AG09309 (cell line): ENCODE measurements around the gene TSPAN1.

ENCODE experiments used
- DNase-seq: peaks from one replicate; pipeline ENCODE4 v3.0.0-alpha.2; 2010; ENCODE audit warnings: low read depth
- H3K4me3 ChIP-seq: 2 replicates; pipeline ENCODE4 v1.5.1; 2011; ENCODE audit warnings: mild to moderate bottlenecking, low read depth, low read length, moderate library complexity; ENCODE audit not compliant: control insufficient read depth
- CTCF ChIP-seq: IDR thresholded peaks from 2 replicates; pipeline ENCODE4 v1.5.1; 2011; ENCODE audit warnings: mild to moderate bottlenecking, low read depth, low read length, inconsistent platforms; ENCODE audit not compliant: insufficient read depth, control insufficient read depth; ENCODE audit errors: missing control alignments

TSPAN1 gene

GRCh38 chr1:46148318-46148717, 26.6 kb upstream of the TSPAN1 start:
- TF ChIP-seq CTCF = no peak
- H3K4me3 ChIP-seq = no peak overlapping the region
- no peak for DNase-seq

- no peak for DNase-seq
- H3K4me3 ChIP-seq = no peak overlapping the region
- TF ChIP-seq CTCF = no peak
These were observed 24.8 kb upstream of the TSPAN1 start for GRCh38 chr1:46150085-46150484.

GRCh38 chr1:46152016-46152415, 22.9 kb upstream of the TSPAN1 start:
- H3K4me3 ChIP-seq = no peak overlapping the region
- peak; percentile 52 for DNase-seq
- no peak for TF ChIP-seq CTCF

GRCh38 chr1:46153228-46153627, 21.7 kb upstream of the TSPAN1 start:
- DNase-seq = no peak
- no peak overlapping the region for H3K4me3 ChIP-seq
- TF ChIP-seq CTCF = no peak

DNA sequence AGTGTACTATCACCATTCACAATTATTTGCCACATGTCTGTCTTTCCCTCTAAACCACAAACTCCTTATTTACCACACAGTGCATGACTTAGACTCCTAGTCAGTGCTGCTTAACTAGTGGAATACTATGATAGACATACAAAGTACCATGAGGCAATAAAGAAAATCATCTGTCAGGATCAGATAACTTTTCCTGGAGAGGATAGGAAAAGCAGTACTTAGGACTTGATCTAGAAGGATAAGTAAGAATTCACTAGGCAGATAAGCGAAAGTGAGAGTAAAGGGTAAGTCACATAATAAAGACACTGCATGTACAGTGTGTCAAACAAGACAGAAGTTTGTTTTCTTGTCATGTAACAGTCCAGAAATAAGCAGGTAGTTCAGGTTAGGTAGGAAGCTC, 21.2 kb upstream of the TSPAN1 start:
- H3K4me3 ChIP-seq = no peak overlapping the region
- no peak for DNase-seq
- no peak for TF ChIP-seq CTCF

DNA sequence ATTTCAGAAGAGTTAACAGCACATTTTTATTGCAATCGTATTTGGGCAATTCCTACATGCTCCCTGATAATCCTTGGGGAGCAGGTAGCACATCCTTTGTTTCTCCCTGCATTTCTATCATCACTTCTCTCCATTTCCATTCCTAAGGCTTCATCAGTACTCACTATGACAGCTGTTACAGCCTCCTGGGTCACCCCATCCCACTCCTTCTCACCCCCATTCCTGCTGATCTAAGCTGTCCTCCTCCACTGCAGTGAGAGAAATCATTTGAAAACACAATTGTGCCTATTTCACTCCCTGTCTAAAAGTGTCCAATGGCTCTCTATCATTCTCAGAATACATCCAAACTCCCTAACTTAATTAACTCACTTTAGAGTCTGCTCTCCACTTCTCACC, 17.0 kb upstream of the TSPAN1 start:
- DNase-seq = no peak
- TF ChIP-seq CTCF = no peak
- no peak overlapping the region for H3K4me3 ChIP-seq

DNA sequence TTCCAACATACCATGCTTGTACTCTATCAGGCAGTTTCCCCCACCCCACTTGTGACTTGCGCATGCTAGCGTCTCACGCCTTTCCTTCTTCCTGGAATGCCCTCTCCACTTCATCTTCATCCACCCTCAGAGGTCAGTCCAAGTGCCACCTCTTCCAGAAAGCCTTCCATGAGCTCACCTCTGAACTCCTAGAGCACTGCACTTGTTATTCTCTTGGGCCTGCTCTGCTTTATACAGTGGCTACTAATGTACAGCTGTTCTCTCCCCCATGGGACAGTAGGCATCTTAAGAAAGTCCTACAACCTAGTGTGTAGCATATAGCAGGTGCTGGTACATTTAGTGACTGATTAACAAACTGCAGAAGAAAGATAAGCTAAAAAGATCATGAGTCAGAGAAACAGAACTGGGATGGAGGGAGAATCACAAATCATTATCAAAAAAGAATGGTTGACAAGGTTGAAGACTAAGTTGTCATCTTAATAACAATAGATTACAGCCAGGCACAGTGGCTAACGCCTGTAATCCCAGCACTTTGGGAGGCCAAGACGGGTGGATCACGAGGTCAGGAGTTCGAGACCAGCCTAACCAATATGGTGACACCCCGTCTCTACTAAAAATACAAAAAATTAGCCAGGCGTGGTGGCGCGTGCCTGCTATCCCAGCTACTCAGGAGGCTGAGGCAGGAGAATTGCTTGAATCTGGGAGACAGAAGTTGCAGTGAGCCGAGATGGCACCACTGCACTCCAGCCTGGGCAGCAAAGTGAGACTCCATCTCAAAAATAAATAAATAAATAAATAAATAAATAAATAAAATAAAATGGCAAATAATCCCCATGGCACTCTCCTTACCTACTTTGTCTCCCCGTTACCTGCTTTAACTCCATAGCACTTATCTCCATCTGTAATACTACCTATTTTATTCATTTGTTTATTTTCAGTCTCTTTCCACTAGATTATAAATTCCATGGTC, 16.3 kb upstream of the TSPAN1 start:
- H3K4me3 ChIP-seq = no peak overlapping the region
- no peak for TF ChIP-seq CTCF
- DNase-seq = no peak
